H1 (cell line): ENCODE data around the gene CD58. TPM values are rescaled to one million over a fixed set of nuclear protein-coding genes. Genes with fewer than 3 reads are reported as not detected.

Experiments
- CTCF ChIA-PET: fragments of 300-600 bp; sonication (Branson Sonifier 250); formaldehyde crosslinking; loops from one replicate; lab custom pipeline; 2021; ENCODE audit not compliant: partially characterized antibody; lab: Charles Lee
- POLR2A ChIA-PET: fragments of 300-600 bp; sonication (Branson Sonifier 250); formaldehyde crosslinking; loops from one replicate; lab custom pipeline; 2021; ENCODE audit warnings: inconsistent platforms; ENCODE audit not compliant: partially characterized antibody; lab: Charles Lee
- DNase-seq, 2 experiments: peaks; one replicate each; pipeline versions ENCODE4 v3.0.0 to v3.0.0-alpha.2; 2010 to 2022; ENCODE audit warnings: low spot score in 2 of 2, low read depth in 1 of 2, mixed read lengths in 1 of 2
- FAIRE-seq: peaks from 2 replicates; lab custom pipeline; 2011; peaks lifted over from hg19 to GRCh38; lab: Jason Lieb, UNC
- H2AFZ ChIP-seq: 2 replicates; pipeline ENCODE4 v1.8.1; 2012; ENCODE audit warnings: low read length, inconsistent platforms
- H2AK5ac ChIP-seq: 2 replicates; pipeline ENCODE4 v1.6.1; 2013; ENCODE audit warnings: low read depth, low read length
- H2BK120ac ChIP-seq: replicated peaks from 2 replicates; pipeline ENCODE3; 2013; ENCODE audit warnings: low read depth, low read length, inconsistent platforms
- H2BK12ac ChIP-seq: 2 replicates; pipeline ENCODE4 v1.6.1; 2013; ENCODE audit warnings: low read depth, low read length
- H2BK15ac ChIP-seq: 2 replicates; pipeline ENCODE4 v1.6.1; 2013; ENCODE audit warnings: low read length
- H2BK20ac ChIP-seq: 2 replicates; pipeline ENCODE4 v1.6.1; 2013; ENCODE audit warnings: low read length
- H2BK5ac ChIP-seq: 2 replicates; pipeline ENCODE4 v1.6.1; 2013; ENCODE audit warnings: low read depth, low read length
- H3K14ac ChIP-seq: 2 replicates; pipeline ENCODE4 v1.6.1; 2013; ENCODE audit warnings: inconsistent platforms; ENCODE audit not compliant: insufficient read length
- H3K18ac ChIP-seq: 2 replicates; pipeline ENCODE4 v1.6.1; 2013; ENCODE audit warnings: low read length; ENCODE audit errors: extremely low read depth
- H3K23ac ChIP-seq: 2 replicates; pipeline ENCODE4 v1.6.1; 2013; ENCODE audit warnings: inconsistent platforms; ENCODE audit not compliant: insufficient read length
- H3K23me2 ChIP-seq: 2 replicates; pipeline ENCODE4 v1.6.1; 2013; ENCODE audit warnings: low read depth, low read length
- H3K27ac ChIP-seq: 2 replicates; pipeline ENCODE4 v1.6.1; 2011; ENCODE audit warnings: low read depth, low read length, inconsistent platforms
- H3K27me3 ChIP-seq, 4 experiments: replicated peaks in 1 of 4; 1 replicate in 1 of 4; 2 replicates in 3 of 4; pipeline versions ENCODE4 v1.6.1 to v1.8.1; 2011 to 2013; ENCODE audit warnings: low read length in 3 of 4, mild to moderate bottlenecking in 3 of 4, inconsistent platforms in 2 of 4, mixed read lengths in 2 of 4, moderate library complexity in 1 of 4; ENCODE audit not compliant: control insufficient read depth in 3 of 4, insufficient read depth in 3 of 4; ENCODE audit errors: extremely low read depth in 1 of 4
- H3K36me3 ChIP-seq, 4 experiments: 2 replicates each; pipeline versions ENCODE4 v1.6.1 to v1.8.1; 2011 to 2013; ENCODE audit warnings: mild to moderate bottlenecking in 4 of 4, low read length in 3 of 4, moderate library complexity in 2 of 4, control low read depth in 1 of 4, inconsistent platforms in 1 of 4; ENCODE audit not compliant: insufficient read depth in 4 of 4, control insufficient read depth in 2 of 4
- H3K4ac ChIP-seq: replicated peaks from 2 replicates; pipeline ENCODE3; 2013; ENCODE audit warnings: low read length, low read depth, mixed read lengths, inconsistent platforms; ENCODE audit not compliant: insufficient read length
- H3K4me1 ChIP-seq, 4 experiments: replicated peaks in 1 of 4; 1 replicate in 1 of 4; 2 replicates in 3 of 4; pipeline versions ENCODE4 v1.6.1 to v1.8.1; 2011 to 2013; ENCODE audit warnings: low read length in 3 of 4, inconsistent platforms in 2 of 4, mixed read lengths in 1 of 4; ENCODE audit not compliant: insufficient read depth in 4 of 4, control insufficient read depth in 3 of 4
- H3K4me2 ChIP-seq, 2 experiments: 2 replicates each; pipeline versions ENCODE4 v1.6.1 to v1.8.1; 2011 to 2013; ENCODE audit warnings: low read depth in 2 of 2, low read length in 2 of 2, control low read depth in 1 of 2, inconsistent platforms in 1 of 2, mild to moderate bottlenecking in 1 of 2; ENCODE audit not compliant: insufficient read depth in 1 of 2
- H3K4me3 ChIP-seq, 4 experiments: fragments of 200-600, 300-600 bp in 1 of 4; sonication (generic), shearing (Covaris generic), sonication (Bioruptor Twin) in 1 of 4; 2 replicates each; pipeline versions ENCODE4 v1.5.1 to v1.8.1; 2011 to 2016; ENCODE audit warnings: low read length in 4 of 4, low read depth in 3 of 4, control low read depth in 2 of 4, inconsistent platforms in 2 of 4, mild to moderate bottlenecking in 2 of 4, mixed read lengths in 1 of 4, moderate library complexity in 1 of 4; ENCODE audit not compliant: insufficient read depth in 2 of 4; ENCODE audit errors: extremely low read depth in 1 of 4
- H3K56ac ChIP-seq: replicated peaks from 2 replicates; pipeline ENCODE3; 2013; ENCODE audit warnings: low read depth, mild to moderate bottlenecking, mixed read lengths, low read length, inconsistent platforms; ENCODE audit not compliant: insufficient read length
- H3K79me1 ChIP-seq: 2 replicates; pipeline ENCODE4 v1.6.1; 2013; ENCODE audit warnings: low read depth, low read length, control low read depth
- H3K79me2 ChIP-seq, 2 experiments: 2 replicates each; pipeline versions ENCODE4 v1.6.1 to v1.8.1; 2012 to 2013; ENCODE audit warnings: low read length in 2 of 2, mild to moderate bottlenecking in 2 of 2, inconsistent platforms in 1 of 2; ENCODE audit not compliant: insufficient read depth in 2 of 2, control insufficient read depth in 1 of 2
- H3K9ac ChIP-seq, 4 experiments: replicated peaks in 1 of 4; 1 replicate in 1 of 4; 2 replicates in 3 of 4; pipeline versions ENCODE4 v1.6.1 to v1.8.1; 2011 to 2013; ENCODE audit warnings: low read depth in 3 of 4, low read length in 3 of 4, control low read depth in 2 of 4, mild to moderate bottlenecking in 2 of 4, moderate library complexity in 2 of 4, inconsistent platforms in 1 of 4; ENCODE audit errors: extremely low read depth in 1 of 4
- H3K9me3 ChIP-seq, 2 experiments: 2 replicates each; pipeline versions ENCODE4 v1.6.1 to v1.8.1; 2012 to 2013; ENCODE audit warnings: mild to moderate bottlenecking in 2 of 2, moderate library complexity in 2 of 2, control low read depth in 1 of 2, inconsistent platforms in 1 of 2, low read depth in 1 of 2, low read length in 1 of 2, mixed read lengths in 1 of 2; ENCODE audit not compliant: insufficient read depth in 2 of 2
- H4K20me1 ChIP-seq, 2 experiments: replicated peaks in 1 of 2; 2 replicates each; pipeline versions ENCODE3 to v1.8.1; 2011 to 2013; ENCODE audit warnings: inconsistent platforms in 2 of 2, low read length in 2 of 2, mild to moderate bottlenecking in 1 of 2; ENCODE audit not compliant: insufficient read depth in 2 of 2, control insufficient read depth in 1 of 2
- H4K5ac ChIP-seq: 2 replicates; pipeline ENCODE4 v1.6.1; 2013; ENCODE audit warnings: low read length, low read depth, mixed read lengths, inconsistent platforms; ENCODE audit not compliant: insufficient read length
- H4K8ac ChIP-seq: 2 replicates; pipeline ENCODE4 v1.8.0; 2013; ENCODE audit warnings: mild to moderate bottlenecking, moderate library complexity, low read length, inconsistent platforms; ENCODE audit not compliant: insufficient read depth; ENCODE audit errors: extremely low read depth
- H4K91ac ChIP-seq: replicated peaks from 2 replicates; pipeline ENCODE3; 2013; ENCODE audit warnings: low read length, mixed read lengths, inconsistent platforms; ENCODE audit not compliant: insufficient read length
- ASH2L ChIP-seq: fragments of 200-600, 300-600 bp; sonication (generic); IDR thresholded peaks from one replicate; pipeline ENCODE4 v1.7.1; 2017; ENCODE audit warnings: low read length
- CBX5 ChIP-seq: fragments of 300-800, 300-1000 bp; sonication (generic); IDR thresholded peaks from 2 replicates; pipeline ENCODE4 v1.7.1; 2016; ENCODE audit warnings: antibody characterized with exemption, low read length, low read depth
- CBX8 ChIP-seq: fragments of 300-800, 300-1000 bp; sonication (generic); IDR thresholded peaks from 2 replicates; pipeline ENCODE4 v1.7.1; 2016; ENCODE audit warnings: low read depth, low read length, borderline replicate concordance
- CREB1 ChIP-seq: IDR thresholded peaks from 2 replicates; pipeline ENCODE4 v1.6.1; 2012; ENCODE audit warnings: inconsistent platforms
- EP300 ChIP-seq, 2 experiments: IDR thresholded peaks; 1 replicate in 1 of 2; 2 replicates in 1 of 2; pipeline ENCODE4 v1.6.1; 2011 to 2012; ENCODE audit warnings: low read depth in 2 of 2, low read length in 2 of 2, mild to moderate bottlenecking in 2 of 2, borderline replicate concordance in 1 of 2, inconsistent platforms in 1 of 2, moderate library complexity in 1 of 2
- HDAC6 ChIP-seq: IDR thresholded peaks from one replicate; pipeline ENCODE4 v1.7.1; 2012; ENCODE audit warnings: low read depth, mild to moderate bottlenecking, inconsistent platforms, low read length, moderate library complexity
- JUN ChIP-seq: IDR thresholded peaks from 2 replicates; pipeline ENCODE4 v1.6.1; 2011; ENCODE audit warnings: low read depth, mild to moderate bottlenecking, improper control_type of control experiment, low read length
- KDM1A ChIP-seq: fragments of 200-600, 300-600 bp; sonication (generic); IDR thresholded peaks from 2 replicates; pipeline ENCODE4 v1.7.1; 2016; ENCODE audit warnings: mild to moderate bottlenecking, low read length, borderline replicate concordance
- RAD21 ChIP-seq, 2 experiments: IDR thresholded peaks in 1 of 2; conservative IDR thresholded peaks in 1 of 2; 2 replicates each; pipeline ENCODE4 v1.6.1; 2011; ENCODE audit warnings: low read depth in 2 of 2, low read length in 2 of 2, improper control_type of control experiment in 1 of 2, inconsistent platforms in 1 of 2, mild to moderate bottlenecking in 1 of 2, moderate library complexity in 1 of 2
- SP2 ChIP-seq: IDR thresholded peaks from 2 replicates; pipeline ENCODE4 v1.6.1; 2012; ENCODE audit warnings: mild to moderate bottlenecking, low read length, inconsistent platforms
- TCF12 ChIP-seq: IDR thresholded peaks from 2 replicates; pipeline ENCODE4 v1.6.1; 2011; ENCODE audit warnings: low read depth, mild to moderate bottlenecking, low read length
- ZNF274 ChIP-seq: IDR thresholded peaks from 2 replicates; pipeline ENCODE4 v1.7.0; 2012; ENCODE audit warnings: low read length, borderline replicate concordance; ENCODE audit errors: extremely low read depth
- WGBS, 2 experiments: shearing (Covaris generic) in 1 of 2; methylation state at CpG; one replicate each; pipeline versions ENCODE4 v1.1.6 to v1.1.7; 2013 to 2015; ENCODE audit warnings: low lambda C conversion rate in 2 of 2, mixed read lengths in 2 of 2, inconsistent platforms in 1 of 2, low coverage in 1 of 2, missing lambda C conversion rate in 1 of 2; ENCODE audit not compliant: insufficient replicate concordance in 2 of 2, insufficient coverage in 1 of 2, insufficient read length in 1 of 2; ENCODE audit errors: extremely low coverage in 1 of 2, missing lambda C conversion rate in 1 of 2; 5-methylcytosine and 5-hydroxymethylcytosine counted together
- polyA plus RNA-seq, 7 experiments: library from polyadenylated mRNA; depleted of rRNA in 3 of 7; stranded (reverse) in 5 of 7; unstranded in 2 of 7; fragments of >200 nt in 5 of 7; fragments of 200-250 nt in 2 of 7; gene quantifications; 1 replicate in 5 of 7; 2 replicates in 1 of 7; 4 replicates in 1 of 7; pipeline versions ENCODE4 v1.2.1 to v1.2.3, GENCODE V29; 2011 to 2013; ENCODE audit warnings: missing spikeins in 2 of 7, mixed read lengths in 2 of 7
- total RNA-seq: library from RNA; stranded (reverse); fragmentation: NEBNext Ultra II Directional; extraction: Animal tissue kit (Norgen Biotek cat#: 25700); gene quantifications from 2 replicates; pipeline ENCODE4 v1.2.1, GENCODE V29; 2021
- TF ChIP-seq, protein P1 (sequence below): IDR thresholded peaks from 2 replicates; pipeline ENCODE4 v1.6.1; 2011; ENCODE audit warnings: low read length, improper control_type of control experiment

The CD58 gene
- total and polyA plus RNA-seq, 2 of the 8 experiments (the other 6 are each of a cell fraction or from before 2014, with no cell fraction given): 5.3 to 5.5 TPM

DNA sequence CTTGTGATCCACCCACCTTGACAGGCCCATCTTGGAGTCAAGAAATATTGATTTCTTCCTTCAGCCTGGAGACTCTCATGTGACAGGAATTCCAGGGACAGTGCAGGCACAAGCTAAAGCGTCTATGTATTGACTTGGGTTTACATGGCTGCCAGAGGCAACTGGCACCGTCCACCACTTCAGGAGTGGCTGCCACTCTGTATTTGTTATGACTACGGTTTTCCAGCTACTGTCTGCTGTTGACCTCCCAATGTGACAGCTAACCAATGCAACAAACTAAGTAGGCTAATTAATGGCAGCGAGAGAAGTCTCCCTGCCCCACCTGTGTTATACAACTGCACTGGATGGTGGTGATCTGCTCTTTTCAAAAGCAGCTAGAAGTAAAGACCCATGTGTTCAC is 56.9 kb downstream of the CD58 start:
- FAIRE-seq: no peak
- WGBS, 2 experiments: 89% methylated on average over 4 of the region's 4 CpGs; no CpG with 5 or more reads in 1 of the 2 experiments
- no peak overlapping the region for H3K4me2 ChIP-seq
- no peaks in the 10 kb centered on the region for H4K20me1 ChIP-seq
- no peak overlapping the region for H4K91ac ChIP-seq
- DNase-seq: no peak
- no peaks in the 10 kb centered on the region for H3K79me1 ChIP-seq
- no peak overlapping the region for H3K14ac ChIP-seq
- H3K4me3 ChIP-seq: no peak overlapping the region
- no peak overlapping the region for H3K18ac ChIP-seq
- H3K79me2 ChIP-seq: no peaks in the 10 kb centered on the region
- no peak overlapping the region for H3K27ac ChIP-seq
- no peaks in the 10 kb centered on the region for H3K4me1 ChIP-seq
- H3K23me2 ChIP-seq: no peaks in the 10 kb centered on the region
- H2AFZ ChIP-seq: no peak overlapping the region
- H2BK20ac ChIP-seq: no peak overlapping the region
- no peaks in the 10 kb centered on the region for H3K27me3 ChIP-seq
- H3K56ac ChIP-seq: no peak overlapping the region
- H3K4ac ChIP-seq: no peak overlapping the region
- H3K9me3 ChIP-seq: 0 out of 4 replicates have a peak, but pooled peaks cover 0 to 2% of the 10 kb centered on the region in 2 experiments
- H2BK12ac ChIP-seq: no peak overlapping the region
- no peak overlapping the region for H4K5ac ChIP-seq
- no peak overlapping the region for H2BK15ac ChIP-seq
- ChIA-PET POLR2A (interaction anchor here (1.0 to 1.3 kb wide), 2 partner anchors 8 to 15 kb away, joined by 3 to 4 read pairs; no protein-coding TSS in a partner anchor), CTCF (interaction anchor here (0.9 to 1.5 kb wide), 2 partner anchors 15 to 374 kb away, joined by 3 to 7 read pairs; no protein-coding TSS in a partner anchor)
- H3K36me3 ChIP-seq: no peaks in the 10 kb centered on the region
- no peak overlapping the region for H3K23ac ChIP-seq
- no peak overlapping the region for H2BK5ac ChIP-seq
- H4K8ac ChIP-seq: no peak overlapping the region
- H2BK120ac ChIP-seq: no peak overlapping the region
- no peak overlapping the region for H2AK5ac ChIP-seq
- no peak overlapping the region for H3K9ac ChIP-seq
- TF ChIP-seq SP2 (no peak), CREB1 (no peak), CBX5 (no peak), RAD21 (IDR thresholded peaks at IDR 0.05 in 1 of 2, conservative IDR thresholded peaks at IDR 0.05 in 1 of 2; ENCODE audit: low read depth in 2 of 2, low read length in 2 of 2) (no peak), ZNF274 (no peak), JUN (no peak), HDAC6 (no peak), TCF12 (no peak), KDM1A (no peak), CBX8 (no peak), ASH2L (no peak), EP300 (IDR thresholded peaks at IDR 0.05; ENCODE audit: borderline replicate concordance in 1 of 2, low read depth in 2 of 2, low read length in 2 of 2) (no peak)
- TF ChIP-seq, protein P1, sequence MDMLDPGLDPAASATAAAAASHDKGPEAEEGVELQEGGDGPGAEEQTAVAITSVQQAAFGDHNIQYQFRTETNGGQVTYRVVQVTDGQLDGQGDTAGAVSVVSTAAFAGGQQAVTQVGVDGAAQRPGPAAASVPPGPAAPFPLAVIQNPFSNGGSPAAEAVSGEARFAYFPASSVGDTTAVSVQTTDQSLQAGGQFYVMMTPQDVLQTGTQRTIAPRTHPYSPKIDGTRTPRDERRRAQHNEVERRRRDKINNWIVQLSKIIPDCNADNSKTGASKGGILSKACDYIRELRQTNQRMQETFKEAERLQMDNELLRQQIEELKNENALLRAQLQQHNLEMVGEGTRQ: no peak
